Measurements from ENCODE around the gene MST1.
"Not testable (repeated sequence)": the region's sequence is repeated elsewhere in the genome, so short reads cannot be mapped to it uniquely, and the experiment has no call there.

MST1 gene

DNA sequence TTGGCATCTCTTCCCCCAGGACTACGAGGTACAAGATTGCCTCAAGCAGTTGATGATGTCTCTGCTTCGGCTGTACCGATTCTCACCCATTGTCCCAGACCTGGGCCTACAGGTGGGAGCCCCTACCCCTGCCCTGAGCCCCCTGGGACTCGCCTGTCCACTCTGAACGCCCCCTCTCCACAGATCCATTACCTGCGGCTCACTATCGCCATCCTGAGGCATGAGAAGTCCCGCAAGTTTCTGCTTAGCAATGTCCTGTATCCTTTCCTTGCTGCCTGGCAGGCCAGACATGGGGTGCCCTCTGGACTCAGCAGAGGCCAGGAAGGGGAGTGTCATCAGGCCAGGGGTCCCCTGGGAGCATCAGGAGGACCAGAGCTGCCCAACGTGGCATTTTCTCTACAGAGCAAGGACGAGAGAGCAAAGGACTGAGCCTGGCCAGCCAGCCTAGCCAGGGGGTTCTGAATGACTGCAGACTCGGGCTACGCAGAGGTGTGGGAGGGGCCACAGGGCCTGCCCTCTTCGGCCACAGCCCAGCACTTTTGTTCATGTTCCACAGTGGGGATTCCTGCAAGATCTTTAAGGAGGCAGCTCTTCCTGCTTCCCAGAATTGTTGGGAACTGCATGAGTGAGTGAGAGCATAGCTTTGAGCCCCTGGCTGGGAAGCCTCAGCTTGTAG lies 11.3 kb upstream of the MST1 start:
- DNase-seq = no peak

DNA sequence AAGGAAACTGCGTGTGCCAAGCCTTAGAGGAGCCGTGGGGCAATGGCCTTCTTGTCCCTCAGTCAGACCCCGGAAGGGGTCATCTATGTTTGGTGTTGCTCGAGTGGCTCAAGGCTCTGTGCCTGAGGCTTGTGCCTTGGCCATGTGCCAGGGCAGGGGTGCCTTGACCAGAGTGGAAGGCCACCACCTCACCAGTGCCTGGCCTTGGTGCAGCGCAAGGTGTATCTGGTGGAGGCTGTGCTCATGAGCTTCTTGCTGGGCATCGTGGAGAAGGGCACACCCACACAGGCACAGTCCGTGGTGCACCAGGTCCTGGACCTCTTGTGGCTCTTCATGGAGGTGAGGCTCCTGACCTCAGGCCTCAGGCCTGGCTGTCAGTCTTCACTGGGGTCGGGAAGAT lies 10.7 kb upstream of the MST1 start:
- DNase-seq = no peak

DNA sequence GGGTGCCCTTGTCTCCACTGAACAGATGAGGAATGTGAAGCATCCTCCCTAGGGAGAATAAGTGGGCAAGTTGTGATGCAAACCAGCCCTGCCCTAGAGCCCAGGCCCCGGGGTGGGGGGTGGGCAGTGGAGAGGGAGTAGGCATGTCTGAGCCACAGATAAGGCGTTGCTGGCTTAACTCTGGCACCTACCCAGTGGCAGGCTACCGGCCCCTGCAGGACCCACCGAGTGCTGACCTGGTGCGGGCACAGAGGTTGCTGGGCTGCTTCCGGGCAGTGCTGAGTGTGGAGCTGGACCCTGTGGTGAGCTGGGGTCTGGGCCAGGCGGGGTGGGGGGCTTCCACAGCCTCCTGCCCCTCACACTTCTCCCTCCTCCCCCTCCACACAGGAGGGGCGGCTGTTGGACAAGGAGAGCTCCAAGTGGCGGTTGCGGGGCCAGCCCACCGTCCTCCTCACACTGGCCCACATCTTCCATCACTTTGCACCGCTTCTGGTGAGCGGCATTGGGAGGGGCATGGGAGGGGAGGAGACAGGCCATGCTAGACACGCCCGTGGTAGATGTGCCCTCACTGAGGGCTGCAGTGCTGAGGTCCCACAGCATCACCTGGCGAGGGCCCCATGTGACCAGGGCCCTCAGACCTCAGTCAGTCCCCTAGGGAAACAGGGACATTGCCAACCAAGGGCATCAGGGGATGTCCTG lies 10.2 kb upstream of the MST1 start:
- no peak for DNase-seq

DNA sequence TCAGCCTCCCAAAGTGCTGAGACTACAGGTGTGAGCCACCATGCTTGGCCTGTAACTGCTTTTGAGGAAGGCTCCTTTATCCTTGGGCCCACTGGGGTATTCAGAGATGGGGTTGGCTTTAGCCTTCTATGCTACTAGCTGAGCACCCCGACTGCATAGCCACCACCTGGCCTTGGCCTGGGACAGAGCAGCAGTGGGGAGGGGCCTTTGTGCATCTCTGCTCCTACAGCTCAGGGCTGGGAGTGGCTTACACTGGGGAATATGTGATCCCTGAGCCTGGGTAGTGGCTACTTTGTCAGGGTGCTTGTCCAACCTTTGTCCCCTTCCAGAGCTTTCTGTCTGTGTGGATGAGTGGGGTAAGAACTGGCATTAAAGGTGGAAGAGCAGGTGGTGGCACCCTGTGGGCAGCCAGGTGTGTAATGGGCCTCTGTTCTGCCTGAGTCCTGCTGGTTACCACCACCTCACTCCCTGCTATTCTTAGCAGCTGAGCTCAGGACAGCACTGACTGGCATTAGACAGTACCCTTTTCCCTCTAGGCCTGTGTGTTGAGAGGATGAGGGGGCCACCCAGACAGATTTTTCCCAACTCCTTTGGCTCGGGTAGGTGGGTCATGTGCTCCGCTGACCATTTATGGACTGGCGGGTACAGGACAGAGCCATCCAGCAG lies 6.2 kb upstream of the MST1 start:
- not testable (repeated sequence) for DNase-seq

DNA sequence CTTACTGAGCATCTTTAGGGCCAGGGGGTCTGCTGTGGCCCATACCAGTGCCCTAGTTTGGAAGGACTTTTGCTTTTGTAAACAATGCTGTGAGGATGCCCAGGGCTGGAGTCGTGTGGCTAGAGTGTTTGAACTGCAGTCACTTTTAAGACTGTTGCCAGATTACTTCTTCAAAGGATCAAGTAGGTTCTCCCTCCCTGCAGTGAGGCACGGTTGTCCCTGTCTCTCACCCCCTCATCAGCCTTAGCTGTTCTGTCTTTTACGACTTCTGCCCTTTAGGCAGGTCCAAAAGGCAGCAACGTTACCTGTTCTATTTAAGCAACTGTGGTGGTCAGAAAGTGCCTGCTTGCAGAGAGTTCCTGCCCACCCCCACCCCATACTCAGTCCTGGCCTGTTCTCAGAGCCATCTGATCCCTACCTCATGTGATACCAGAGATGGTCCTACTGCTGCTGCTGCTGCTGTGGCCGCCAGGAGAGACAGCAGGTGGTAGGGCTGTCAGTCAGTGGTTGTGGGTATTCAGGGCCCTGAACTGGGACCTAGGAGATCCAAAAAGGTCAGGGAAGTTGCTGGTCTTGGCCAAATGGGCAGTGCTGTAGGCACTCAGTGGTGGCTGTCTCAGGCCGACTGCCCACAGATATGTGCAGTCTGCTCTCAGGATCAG lies 5.3 kb upstream of the MST1 start:
- DNase-seq = not testable (repeated sequence)

DNA sequence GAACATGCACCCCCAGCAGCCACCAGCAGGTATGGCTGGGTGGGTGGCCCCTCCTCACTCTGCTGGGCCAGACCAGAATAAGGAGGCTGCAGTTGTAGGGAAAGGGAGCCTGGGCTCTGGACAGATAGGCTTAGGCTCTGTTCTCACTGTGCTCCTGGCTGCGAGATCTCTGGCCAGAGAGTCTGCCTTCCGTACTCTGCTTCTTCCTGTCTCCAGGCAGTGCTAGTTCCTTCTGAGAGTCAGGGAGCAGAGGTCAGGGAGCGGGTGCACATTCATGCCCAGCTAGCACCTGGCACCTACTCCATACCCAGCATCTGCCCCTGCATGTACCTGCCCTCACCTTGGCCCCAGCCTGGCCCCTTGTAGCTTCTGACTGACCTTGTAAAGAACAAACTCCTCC lies 2.2 kb upstream of the MST1 start:
- not testable (repeated sequence) for DNase-seq

DNA sequence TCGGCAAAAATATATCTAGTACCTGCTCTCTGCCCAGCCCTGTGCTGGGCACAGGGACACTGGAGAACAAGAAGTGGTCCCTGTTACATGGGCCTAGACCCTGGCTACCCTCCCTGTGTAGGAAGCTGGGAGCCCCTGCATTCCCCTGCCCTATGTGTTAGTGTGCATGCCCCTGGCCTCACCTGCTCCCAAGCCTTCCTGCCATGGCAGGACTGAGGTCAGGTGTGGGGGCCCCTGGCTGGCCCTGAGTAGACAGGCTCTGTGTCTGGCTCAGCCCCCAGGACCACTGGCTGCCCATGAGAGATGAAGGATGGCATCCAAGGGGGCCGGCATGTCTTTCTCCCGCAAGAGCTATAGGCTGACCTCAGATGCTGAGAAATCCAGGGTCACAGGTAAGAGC lies 1.6 kb upstream of the MST1 start:
- not testable (repeated sequence) for DNase-seq

DNA sequence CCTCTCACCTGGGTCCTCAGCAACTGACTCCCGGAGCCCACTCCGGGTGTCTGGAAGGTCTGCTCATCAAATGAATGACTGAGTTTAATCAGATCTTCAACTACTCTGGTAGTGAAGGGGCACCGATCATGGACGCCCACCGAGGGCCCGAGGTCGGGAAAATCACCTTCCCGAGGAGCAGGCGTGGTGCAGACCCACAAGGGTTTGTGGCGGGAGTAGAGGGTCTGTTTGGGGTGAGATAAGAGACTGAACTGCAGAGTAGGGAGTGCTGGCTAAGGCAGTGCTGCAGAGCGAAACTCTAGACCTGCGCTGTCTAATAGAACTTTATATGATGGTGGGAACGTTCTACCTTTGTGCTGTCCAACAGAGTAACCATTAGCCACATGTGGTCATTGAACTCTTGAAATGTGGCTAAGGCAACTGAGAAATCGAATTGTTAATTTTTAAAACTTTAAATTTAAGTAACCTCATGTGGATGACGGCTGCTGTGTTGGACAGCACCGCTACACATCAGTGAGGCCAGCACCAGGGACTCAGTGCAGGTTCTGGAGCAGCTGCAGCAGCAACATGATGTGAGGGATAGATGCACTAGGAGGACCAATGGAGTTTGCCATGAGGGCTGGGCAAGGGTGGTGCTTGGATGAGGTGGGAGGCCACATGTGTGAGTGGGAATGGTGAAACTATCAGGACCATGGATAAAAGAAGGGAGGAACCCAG lies 792 bp upstream of the MST1 start:
- not testable (repeated sequence) for DNase-seq

DNA sequence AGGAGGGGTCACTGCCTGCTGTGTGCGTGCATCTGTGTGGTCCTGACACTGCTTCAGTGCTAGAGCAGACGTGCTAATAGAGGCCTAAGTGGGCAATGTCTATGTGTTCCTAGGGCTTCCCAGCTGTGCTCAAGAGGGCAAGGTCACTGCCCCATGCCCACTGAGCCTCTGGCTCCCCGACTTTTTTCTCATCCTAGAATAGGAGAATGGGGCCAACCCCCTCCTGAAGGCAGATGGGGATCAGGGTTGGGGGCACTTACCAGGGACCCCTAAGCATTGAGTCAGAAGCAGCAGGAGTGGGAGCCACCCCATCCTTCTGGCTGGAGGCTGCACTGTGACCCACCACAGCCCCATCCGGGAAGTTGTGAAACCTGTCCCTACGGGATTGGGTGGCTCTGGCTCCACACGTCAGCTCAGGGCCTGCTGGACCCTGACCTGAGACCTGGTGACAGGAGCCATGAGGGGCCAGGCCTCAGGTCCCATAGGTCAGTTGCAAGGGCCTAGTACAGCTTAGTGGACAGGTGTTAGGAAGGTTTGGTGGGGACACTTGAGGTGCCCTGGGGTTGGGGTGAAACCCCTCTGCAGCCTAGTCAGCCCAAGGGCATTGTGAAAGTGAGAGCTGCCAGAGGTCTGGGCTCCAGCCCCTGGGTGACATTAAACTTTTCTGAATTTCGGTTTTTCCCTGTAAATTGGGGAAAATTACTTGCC lies 782 bp downstream of the MST1 start:
- not testable (repeated sequence) for DNase-seq

DNA sequence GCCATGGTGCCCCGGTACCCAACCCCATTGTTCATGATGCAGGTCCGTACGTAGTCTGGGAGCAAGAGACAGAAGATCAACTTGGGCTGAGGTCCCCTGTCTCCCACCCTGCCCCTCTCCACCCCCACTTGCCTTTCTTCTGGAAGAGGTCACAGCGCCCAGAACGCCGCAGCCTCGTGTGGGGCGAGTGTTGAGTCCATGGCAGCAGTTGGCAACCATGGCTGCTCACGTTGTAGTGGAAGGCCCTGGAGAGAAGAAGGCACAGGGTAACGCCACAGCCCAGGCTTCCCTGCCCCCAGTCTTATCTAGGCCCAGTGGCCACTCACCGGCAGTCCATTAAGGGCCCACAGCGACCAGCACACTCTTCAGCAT lies 1.9 kb downstream of the MST1 start:
- not testable (repeated sequence) for DNase-seq

DNA sequence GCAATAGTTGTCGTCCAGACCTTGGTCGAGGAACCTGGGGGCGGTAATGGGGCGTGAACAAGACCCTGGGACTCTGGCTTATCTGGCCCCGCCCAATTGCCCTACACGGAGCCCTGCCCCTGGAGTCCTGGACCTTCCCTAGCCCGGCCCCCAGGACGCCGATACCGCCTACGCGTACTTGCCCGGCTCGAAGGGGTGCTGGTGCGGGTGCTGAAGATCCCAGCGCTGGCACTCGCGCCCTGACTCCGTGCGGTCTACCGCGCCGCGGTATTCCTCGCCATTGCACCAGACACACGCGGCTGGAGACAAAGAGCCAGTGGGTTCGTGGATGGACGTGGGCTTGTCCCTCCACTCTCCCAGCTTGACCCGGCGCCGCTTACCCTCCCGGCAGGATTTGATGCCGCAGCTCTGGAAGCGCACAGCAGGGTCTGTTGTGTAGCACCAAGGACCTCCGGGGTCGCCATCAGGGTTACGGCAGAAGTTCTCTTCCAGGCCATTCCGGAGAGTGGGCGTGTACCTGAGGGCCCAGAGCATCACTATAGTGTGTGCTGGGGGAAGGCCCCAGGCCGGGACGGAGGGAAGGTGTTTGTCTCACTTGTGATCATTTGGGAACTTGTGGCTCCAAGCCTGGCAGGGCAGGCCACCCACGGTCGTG lies 2.4 kb downstream of the MST1 start:
- DNase-seq = not testable (repeated sequence)

DNA sequence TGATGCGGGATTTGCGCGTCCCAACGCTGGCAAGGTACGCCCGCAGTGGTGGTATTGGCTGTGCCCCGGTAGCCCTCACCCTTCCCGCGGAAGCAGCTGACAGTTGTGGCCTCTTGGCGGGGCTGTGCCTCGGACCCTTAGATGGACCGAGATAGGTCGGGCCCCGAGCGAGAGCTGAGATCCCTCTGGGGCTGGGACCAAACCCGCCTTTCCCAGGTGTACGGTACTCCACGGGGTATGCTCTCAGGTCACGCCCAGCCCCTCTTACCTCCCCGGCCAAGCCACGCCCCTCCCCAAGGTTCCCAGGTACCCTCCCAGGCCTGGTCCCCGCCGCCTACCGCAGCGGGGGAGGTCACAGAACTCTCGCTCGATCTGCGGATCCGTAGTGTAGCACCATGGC lies 2.9 kb downstream of the MST1 start:
- not testable (repeated sequence) for DNase-seq

DNA sequence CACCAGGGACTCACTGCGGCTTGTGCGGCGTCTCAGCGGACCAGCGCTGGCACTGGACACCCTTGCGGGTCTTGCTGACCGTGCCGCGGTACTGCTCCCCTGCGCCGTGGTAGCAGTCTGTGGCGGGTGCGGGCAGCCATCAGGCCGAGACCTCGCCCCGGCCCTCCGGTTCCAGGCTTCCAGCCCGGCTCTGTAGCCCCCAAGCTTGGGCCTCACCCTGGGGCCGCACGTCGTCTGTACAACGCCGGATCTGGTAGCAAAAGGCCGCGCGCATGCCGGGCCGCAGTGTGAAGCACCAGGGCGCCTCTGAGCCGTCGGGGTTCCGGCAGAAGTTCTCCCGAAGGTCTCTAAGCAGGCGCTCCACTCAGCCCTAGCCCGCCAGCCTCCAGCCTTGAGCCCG lies 3.4 kb downstream of the MST1 start:
- not testable (repeated sequence) for DNase-seq

DNA sequence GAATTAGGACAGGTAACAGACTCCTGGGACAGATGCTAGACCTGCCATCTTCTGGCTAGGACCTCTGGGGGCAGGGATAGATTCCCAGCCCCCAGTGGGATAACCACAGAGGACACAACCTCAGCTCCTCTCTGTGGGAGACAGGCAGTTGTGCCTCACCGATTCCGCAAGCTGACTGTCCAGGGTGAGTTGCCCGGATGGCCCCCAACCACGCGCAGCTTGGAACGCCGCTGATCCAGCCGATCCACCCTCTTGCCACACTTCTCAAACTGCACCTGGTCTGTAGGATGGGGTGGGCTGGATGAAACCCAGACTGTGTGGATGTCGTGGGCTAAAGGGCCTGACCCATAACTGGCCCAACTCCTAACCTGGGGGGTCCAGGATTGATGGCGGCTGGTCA lies 4.2 kb downstream of the MST1 start:
- not testable (repeated sequence) for DNase-seq

DNA sequence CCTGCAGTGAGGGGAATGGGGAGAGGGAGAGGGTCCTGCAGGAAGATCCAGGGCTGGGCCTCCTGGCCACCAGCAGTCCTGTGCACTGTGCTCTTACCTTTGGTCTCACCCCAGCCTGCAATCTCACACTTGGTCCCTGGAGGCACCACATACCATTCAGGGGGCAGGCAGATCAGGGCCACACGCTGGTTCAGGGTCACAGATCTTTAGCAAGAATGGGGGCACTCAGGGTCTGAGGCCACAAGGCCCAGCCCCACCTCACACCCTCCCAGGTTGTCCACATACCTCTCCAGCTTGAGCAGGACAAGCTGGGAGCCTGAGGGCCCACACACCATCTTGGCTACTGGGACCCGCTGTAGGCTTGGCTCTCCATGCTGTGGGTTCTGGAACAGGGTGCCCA lies 4.8 kb downstream of the MST1 start:
- not testable (repeated sequence) for DNase-seq

DNA sequence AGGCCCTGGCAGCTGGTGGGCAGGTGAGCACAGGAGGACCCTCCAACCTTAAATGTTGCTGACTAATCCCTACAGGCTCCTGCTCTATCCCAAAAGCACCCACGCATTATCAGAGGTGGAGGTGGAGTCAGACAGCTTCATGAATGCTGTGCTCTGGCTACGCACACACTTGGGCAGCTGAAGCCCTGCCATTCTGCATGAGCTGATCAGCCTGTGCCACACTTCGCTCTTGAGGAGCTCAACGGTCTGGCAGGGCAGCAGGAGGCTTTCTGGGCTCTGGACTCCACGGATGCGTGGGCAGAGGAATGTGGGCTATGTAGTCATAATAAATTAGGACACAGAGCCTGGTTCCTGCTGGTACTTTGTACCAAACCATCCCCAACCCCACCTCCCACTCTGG lies 6.1 kb downstream of the MST1 start:
- DNase-seq = no peak

DNA sequence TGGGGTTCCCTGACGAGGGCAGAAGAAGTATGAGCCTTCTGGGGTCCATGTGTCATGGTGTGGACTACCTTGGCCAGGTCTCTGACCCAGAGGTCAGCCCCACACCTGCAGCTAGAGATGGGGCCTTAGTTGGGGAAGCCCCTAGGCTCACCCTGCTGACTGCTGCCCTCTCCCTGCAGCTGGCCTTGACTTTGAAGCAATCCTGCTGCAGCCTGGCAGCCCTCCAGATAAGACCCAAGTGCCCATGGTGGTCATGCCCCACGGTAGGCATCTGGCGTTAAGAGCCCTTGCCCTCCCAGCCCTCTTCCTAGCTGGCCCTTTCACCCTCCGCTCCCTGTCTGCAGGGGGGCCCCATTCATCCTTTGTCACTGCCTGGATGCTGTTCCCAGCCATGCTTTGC lies 7.7 kb downstream of the MST1 start:
- no peak for DNase-seq

DNA sequence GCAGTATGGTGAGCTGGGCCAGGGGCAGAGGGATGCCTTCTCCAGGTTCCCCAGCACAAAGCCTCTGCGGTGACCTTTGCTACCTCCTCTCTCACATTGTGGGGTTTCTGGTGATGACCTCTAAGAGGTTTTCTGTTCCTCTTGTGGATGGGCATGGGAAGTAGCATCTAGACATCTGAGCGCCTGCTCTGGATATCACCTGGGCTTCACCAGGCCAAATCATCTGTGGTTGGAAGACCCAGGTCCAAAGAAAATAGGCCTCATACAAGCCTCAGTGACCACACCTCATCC lies 8.1 kb downstream of the MST1 start:
- DNase-seq = no peak

DNA sequence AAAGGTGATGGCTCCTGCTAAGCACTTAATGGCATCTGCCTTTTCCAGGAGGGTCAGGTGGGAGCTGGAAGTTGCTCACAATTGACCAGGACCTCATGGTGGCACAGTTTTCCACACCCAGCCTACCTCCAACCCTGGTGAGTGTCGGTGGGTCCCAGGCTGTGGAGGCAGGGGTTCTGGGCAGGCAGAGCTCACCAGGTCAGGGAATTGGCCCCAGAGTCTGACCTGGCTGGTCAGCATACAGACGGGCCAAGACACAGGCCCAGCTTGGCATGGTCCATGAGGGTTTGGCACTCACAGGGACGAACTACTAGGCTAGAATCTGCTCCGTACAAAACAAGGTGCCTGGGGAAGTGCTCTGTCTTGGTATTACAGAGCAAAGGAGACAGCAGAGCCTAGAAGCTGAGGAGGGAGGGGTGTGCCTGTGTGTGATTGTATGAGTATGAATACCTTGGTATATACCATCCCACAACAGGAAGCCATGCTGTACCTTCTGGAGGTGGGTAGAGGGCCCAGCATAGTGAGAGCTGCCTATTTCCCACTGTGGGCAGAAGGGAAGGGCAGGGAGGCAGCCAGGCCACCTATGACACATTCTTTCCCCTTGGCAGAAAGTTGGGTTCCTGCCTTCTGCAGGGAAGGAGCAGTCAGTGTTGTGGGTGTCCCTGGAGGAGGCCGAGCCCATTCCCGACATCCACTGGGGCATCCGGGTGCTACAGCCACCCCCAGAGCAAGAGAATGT lies 8.6 kb downstream of the MST1 start:
- no peak for DNase-seq

DNA sequence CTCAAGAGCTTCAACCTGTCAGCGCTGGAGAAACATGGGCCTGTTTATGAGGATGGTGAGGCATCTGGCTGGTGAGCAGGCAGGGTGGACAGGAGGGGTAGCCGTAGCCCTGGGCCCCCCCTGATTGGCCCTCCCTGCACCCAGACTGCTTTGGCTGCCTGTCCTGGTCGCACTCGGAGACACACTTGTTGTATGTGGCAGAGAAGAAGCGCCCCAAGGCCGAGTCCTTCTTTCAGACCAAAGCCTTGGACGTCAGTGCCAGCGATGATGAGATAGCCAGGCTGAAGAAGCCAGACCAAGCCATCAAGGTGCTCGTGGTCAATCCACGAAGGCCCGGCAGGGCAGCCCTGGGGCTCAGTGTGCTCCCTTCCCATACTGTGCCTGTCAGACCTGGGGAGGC lies 13.4 kb downstream of the MST1 start:
- DNase-seq = no peak

DNA sequence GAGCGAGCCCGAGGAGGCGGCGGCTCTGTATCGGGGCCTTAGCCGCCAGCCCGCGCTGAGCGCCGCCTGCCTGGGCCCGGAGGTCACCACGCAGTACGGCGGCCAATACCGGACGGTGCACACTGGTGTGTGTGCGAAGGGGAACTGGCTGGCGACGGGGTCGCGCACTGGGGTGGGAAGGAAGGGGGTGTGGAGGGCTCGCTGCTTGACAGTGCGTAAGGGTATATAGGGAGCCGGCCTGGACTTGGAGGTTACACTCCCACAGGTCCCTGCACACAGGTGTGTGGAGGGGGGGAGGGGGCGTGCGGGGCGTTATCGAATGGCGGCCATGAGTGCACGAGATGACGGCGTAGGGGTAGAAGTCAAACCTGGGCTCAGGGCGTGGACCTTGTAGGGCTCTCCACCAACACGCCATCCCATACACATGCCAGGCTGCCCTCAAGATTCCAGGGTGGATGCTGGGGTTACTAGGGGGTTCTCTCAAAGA lies 14.7 kb downstream of the MST1 start:
- no peak for DNase-seq

Data from right forelimb (tissue), 1 donor.